ENCODE data around the gene CDC123.

The CDC123 gene

DNA sequence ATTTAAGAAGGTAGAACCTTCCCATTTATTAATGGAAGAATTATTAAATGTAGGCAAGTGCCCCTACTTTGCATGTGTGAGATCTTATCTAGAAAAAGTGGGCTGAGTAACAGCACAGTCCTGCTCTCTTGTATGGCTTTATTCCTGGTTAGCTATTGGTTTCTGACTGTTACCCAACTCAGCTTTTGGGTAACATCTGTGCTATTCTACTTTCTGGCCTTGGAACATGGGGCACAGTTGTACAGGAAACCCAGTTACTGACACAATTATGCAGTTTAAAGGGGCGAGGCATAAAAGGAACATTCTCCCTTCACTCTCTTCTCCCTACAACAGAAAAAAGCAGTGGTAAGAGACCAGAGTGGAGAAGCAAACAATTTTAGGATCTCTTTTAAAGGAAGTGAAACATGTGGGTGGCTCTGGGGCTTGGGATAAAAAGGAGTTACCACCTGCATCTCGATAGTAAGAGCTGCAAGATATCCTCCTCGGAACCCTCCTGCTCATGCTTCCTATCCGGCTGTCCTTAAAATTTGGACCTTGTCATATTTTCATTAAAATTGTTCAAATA is 16.3 kb upstream of the CDC123 start:
- H3K4me3 ChIP-seq (ENCODE audit: low read depth, low read length): no peak overlapping the region
- TF ChIP-seq, protein P1, sequence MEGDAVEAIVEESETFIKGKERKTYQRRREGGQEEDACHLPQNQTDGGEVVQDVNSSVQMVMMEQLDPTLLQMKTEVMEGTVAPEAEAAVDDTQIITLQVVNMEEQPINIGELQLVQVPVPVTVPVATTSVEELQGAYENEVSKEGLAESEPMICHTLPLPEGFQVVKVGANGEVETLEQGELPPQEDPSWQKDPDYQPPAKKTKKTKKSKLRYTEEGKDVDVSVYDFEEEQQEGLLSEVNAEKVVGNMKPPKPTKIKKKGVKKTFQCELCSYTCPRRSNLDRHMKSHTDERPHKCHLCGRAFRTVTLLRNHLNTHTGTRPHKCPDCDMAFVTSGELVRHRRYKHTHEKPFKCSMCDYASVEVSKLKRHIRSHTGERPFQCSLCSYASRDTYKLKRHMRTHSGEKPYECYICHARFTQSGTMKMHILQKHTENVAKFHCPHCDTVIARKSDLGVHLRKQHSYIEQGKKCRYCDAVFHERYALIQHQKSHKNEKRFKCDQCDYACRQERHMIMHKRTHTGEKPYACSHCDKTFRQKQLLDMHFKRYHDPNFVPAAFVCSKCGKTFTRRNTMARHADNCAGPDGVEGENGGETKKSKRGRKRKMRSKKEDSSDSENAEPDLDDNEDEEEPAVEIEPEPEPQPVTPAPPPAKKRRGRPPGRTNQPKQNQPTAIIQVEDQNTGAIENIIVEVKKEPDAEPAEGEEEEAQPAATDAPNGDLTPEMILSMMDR (IDR thresholded peaks at IDR 0.05; ENCODE audit: insufficient read depth, low read length, missing control alignments): no peak
- POLR2A ChIA-PET: no interaction called here
- DNase-seq (ENCODE audit: low read depth, low spot score): no peak
- CTCF ChIA-PET: interaction anchor here (1.0 to 2.7 kb wide), 3 partner anchors 11 to 35 kb away, joined by 3 to 8 read pairs (median 7); no protein-coding TSS in a partner anchor

DNA sequence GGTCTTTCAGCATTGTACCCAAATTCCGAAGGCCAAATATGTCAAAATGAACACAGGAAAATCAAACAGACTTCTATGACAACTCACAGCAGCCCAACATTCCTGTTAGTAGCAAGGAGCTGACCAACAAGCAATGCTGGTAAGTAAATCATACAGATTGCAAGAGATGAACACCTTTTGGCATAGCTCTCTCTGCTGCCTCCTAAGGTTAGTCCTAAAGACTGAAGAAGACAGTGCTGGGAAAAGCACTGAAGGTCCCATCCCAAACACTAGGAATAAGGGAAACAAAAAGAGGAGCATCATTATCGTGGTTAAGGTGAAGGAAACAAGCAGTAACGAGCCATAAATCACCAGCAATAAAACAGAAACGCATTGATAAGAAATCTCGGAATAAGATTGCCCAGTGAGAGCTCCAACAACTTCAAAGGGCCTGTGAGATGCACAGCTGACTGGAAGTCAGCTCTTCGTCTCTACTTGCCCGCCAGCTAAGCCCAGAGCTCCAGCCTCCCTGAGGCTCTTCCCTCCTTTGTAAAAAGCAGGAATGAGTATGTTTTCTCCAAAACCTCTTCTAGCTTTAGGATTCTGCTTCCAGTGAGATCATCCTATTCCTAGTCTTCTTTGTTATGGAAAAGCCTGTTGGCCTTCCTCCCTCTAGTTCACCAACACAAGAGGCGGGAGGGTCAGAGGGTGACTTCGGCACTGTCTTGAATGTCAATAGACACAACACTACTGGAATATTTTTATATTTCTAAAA is 15.6 kb upstream of the CDC123 start:
- H3K4me3 ChIP-seq (ENCODE audit: low read depth, low read length): no peak overlapping the region
- TF ChIP-seq, protein P1 (IDR thresholded peaks at IDR 0.05; ENCODE audit: insufficient read depth, low read length, missing control alignments): no peak
- ChIA-PET POLR2A (interaction anchor here (0.5 to 0.7 kb wide), 2 partner anchors 18 to 588 kb away, joined by 3 read pairs; no protein-coding TSS in a partner anchor), CTCF (interaction anchor here (1.0 to 2.7 kb wide), 3 partner anchors 10 to 35 kb away, joined by 3 to 7 read pairs (median 4); no protein-coding TSS in a partner anchor)
- DNase-seq (ENCODE audit: low read depth, low spot score): no peak

DNA sequence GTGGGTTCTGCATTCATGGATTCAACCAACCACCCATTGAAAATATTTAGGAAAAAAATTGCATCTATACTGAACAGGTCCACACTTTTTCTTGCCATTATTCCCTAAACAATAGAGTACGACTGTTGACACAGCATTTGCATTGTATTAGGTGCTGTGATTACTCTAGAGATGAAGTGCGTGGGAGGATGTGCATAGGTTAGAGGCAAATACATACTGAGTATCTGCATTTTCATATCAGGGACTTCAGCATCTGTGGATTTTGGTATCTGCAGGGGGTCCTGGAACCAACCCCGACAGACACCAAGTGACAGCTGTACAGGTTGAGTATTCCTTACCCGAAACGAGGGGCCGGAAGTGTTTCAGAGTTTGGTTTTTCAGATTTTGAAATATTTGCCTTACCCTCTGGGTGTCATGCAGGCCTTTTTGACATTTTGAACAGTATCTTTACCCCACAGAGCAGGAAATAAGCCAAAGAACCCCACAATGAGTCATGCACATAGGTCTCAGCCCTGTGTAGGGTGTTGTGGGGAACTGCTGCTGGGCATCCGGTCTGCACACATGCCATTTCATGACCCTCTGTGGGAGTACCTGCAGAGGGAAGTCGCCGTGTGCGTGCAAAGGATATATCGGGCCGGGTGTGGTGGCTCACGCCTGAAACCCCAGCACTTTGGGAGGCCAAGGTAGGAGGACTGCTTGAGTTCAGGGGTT is 14.8 kb upstream of the CDC123 start:
- ChIA-PET CTCF (interaction anchor here (1.0 to 2.7 kb wide), 3 partner anchors 9 to 34 kb away, joined by 3 to 7 read pairs (median 4); no protein-coding TSS in a partner anchor), POLR2A (interaction anchor here (0.5 kb wide), 1 partner anchor 587 kb away, joined by 3 read pairs; no protein-coding TSS in a partner anchor)
- no peak overlapping the region for H3K4me3 ChIP-seq (ENCODE audit: low read depth, low read length)
- no peak for DNase-seq (ENCODE audit: low read depth, low spot score)
- TF ChIP-seq, protein P1 (IDR thresholded peaks at IDR 0.05; ENCODE audit: insufficient read depth, low read length, missing control alignments): no peak

DNA sequence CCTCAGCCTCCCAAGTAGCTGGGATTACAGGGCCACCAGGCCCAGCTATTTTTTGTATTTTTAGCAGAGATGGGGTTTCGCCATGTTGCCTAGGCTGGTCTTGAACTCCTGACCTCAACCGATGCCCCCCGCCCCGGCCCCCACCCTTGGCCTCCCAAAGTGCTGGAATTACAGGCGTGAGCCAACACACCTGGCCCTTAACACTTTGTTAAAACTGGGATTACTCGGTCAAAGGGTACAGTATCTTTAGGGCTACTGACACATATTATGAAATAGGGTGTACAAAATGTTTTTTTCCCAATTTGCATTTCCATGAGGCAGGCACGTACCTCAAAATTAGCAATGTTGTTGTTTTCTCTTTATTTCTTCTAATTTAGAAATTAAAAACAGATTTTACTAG is 11.8 kb upstream of the CDC123 start:
- no peak for DNase-seq (ENCODE audit: low read depth, low spot score)
- H3K4me3 ChIP-seq (ENCODE audit: low read depth, low read length): no peak overlapping the region
- POLR2A ChIA-PET: interaction anchor here (1.0 kb wide), 1 partner anchor 11 kb away, joined by 3 read pairs; no protein-coding TSS in a partner anchor
- CTCF ChIA-PET: interaction anchor here (1.2 to 1.4 kb wide), 2 partner anchors 9 to 31 kb away, joined by 3 to 5 read pairs; no protein-coding TSS in a partner anchor
- TF ChIP-seq, protein P1 (IDR thresholded peaks at IDR 0.05; ENCODE audit: insufficient read depth, low read length, missing control alignments): no peak

DNA sequence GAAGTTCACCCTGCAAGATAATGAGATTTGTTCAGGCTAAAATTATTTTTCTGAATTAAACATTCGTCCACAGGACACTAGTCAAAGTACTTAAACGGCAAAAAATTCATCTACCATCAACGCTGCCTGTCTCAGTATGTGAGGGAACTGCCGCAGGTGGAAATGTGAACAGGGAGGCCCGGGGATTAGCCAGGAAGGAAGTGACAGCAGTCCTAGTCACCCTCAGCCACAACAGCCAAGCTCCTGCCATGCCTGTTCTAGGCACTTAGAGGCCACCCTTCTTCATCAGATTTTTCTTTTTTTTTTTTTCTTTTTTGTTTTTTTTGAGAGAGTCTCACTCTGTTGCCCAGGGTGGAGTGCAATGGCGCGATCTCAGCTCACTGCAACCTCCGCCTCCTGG is 9.7 kb upstream of the CDC123 start:
- H3K4me3 ChIP-seq (ENCODE audit: low read depth, low read length): no peak overlapping the region
- TF ChIP-seq, protein P1 (IDR thresholded peaks at IDR 0.05; ENCODE audit: insufficient read depth, low read length, missing control alignments): no peak
- no peak for DNase-seq (ENCODE audit: low read depth, low spot score)
- POLR2A ChIA-PET: no interaction called here
- CTCF ChIA-PET: interaction anchor here (1.3 kb wide), 1 partner anchor 10 kb away, joined by 3 read pairs; no protein-coding TSS in a partner anchor

Data from AG04449 (cell line).